ENCODE measurements around the gene PKNOX2.

PKNOX2 gene

GRCh38 chr11:125229916-125230315 lies 65.4 kb downstream of the PKNOX2 start:
- CTCF ChIA-PET, result no interaction called here
- no peak overlapping the region for H3K4me3 ChIP-seq (ENCODE audit: low read depth, low read length)
- TF ChIP-seq CTCF (IDR thresholded peaks at IDR 0.05; ENCODE audit: insufficient read depth, low read length, missing control alignments), result no peak
- DNase-seq (ENCODE audit: low read depth, low spot score), result no peak
- POLR2A ChIA-PET, result no interaction called here

DNA sequence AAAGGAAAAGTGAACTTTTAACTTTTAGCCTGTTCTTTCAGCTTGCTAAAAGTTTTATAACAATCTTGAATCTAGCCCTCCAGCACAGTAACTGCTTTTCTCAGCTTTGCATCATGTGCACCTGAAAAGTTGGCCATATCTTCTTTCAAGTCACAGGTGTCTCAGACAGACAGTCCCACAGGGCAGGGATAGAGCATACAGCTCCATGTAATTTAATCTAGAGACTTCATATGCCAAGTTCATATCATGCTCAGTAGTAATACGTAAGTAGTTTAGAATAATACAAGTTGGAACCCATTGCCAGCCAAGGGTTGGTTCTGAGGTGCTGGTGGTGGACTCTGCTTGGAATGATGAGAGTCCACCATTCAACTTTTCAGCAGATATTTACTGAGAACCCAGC lies 68.6 kb downstream of the PKNOX2 start:
- H3K4me3 ChIP-seq (ENCODE audit: low read depth, low read length), result no peak overlapping the region
- CTCF ChIA-PET, result no interaction called here
- POLR2A ChIA-PET, result no interaction called here
- no peak for DNase-seq (ENCODE audit: low read depth, low spot score)
- TF ChIP-seq CTCF (IDR thresholded peaks at IDR 0.05; ENCODE audit: insufficient read depth, low read length, missing control alignments), result no peak

DNA sequence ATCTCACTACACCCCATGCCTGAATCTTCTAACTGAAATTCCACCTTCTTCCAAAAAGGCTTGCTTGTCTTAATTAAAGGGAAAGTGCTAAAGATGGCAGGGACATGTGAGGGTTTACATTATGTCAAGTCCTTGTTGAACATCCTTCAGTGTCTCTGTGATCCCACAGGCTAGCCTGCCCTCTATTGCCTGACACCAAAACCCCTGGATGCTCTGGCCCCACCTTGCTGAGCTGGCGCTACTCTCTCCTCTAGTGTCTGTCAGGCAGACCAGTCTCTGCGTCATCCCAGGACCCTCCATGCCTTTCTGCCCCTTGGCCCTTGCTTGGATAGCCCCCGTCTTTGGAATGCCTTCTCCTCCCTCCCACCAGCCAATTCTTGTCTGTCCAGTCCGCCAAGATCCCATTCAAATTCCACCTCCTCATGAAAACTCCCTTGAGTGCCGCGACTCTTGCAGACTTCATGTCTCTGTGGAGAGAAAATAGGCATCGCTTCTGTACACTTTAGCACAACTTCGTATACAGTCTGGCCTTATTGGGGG lies 69.3 kb downstream of the PKNOX2 start:
- H3K4me3 ChIP-seq (ENCODE audit: low read depth, low read length), result no peak overlapping the region
- no peak for TF ChIP-seq CTCF (IDR thresholded peaks at IDR 0.05; ENCODE audit: insufficient read depth, low read length, missing control alignments)
- CTCF ChIA-PET, result interaction anchor here (2.3 kb wide), 1 partner anchor 112 kb away, joined by 5 read pairs; no protein-coding TSS in a partner anchor
- POLR2A ChIA-PET, result no interaction called here
- no peak for DNase-seq (ENCODE audit: low read depth, low spot score)

DNA sequence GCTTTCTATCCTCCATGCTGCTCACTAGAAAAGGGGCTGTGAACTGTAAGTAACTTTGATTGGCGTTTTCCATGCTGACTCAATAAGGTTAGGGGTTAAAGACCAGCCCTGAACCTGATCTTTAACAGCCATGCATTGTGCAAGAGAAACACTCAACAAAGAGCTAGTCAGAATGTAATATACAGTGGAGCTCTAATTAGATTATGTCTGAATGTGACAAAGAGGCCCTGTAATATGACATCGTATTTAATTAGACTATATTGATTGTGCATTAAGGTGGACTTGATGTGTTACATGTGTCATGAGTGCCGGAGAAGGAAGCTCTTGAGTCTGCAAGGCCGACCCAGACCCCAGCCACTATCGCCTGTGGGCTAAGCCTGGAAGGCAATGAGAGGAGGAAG lies 70.5 kb downstream of the PKNOX2 start:
- no peak overlapping the region for H3K4me3 ChIP-seq (ENCODE audit: low read depth, low read length)
- ChIA-PET CTCF (interaction anchor here (2.3 kb wide), 1 partner anchor 111 kb away, joined by 5 read pairs; no protein-coding TSS in a partner anchor), POLR2A (no interaction called here)
- TF ChIP-seq CTCF (IDR thresholded peaks at IDR 0.05; ENCODE audit: insufficient read depth, low read length, missing control alignments), result no peak
- no peak for DNase-seq (ENCODE audit: low read depth, low spot score)

- no peak overlapping the region for H3K4me3 ChIP-seq (ENCODE audit: low read depth, low read length)
- no peak for DNase-seq (ENCODE audit: low read depth, low spot score)
- ChIA-PET CTCF (interaction anchor here (2.3 kb wide), 1 partner anchor 109 kb away, joined by 5 read pairs; no protein-coding TSS in a partner anchor), POLR2A (no interaction called here)
- no peak for TF ChIP-seq CTCF (IDR thresholded peaks at IDR 0.05; ENCODE audit: insufficient read depth, low read length, missing control alignments)
Measured at GRCh38 chr11:125236072-125236825, 71.7 kb downstream of the PKNOX2 start.
